Thyroid gland (tissue), 4 donors: ENCODE measurements around the gene ZNF835. TPM values are rescaled to one million over a fixed set of nuclear protein-coding genes. Genes with fewer than 3 reads are reported as not detected.

ENCODE experiments used
- DNase-seq, 2 donors: peaks; one replicate each; pipeline ENCODE4 v3.0.0-alpha.2; 2019
- H3K27ac ChIP-seq, 3 donors: fragments of 200-600 bp; sonication (generic); 1 replicate in 2 of 3; 2 replicates in 1 of 3; pipeline ENCODE4 v1.5.1; 2016 to 2019; ENCODE audit warnings: mild to moderate bottlenecking in 1 of 3, moderate library complexity in 1 of 3
- H3K27me3 ChIP-seq: fragments of 200-600 bp; sonication (generic); one replicate; pipeline ENCODE4 v1.5.1; 2019
- H3K36me3 ChIP-seq, 2 donors: fragments of 200-600 bp; sonication (generic); one replicate each; pipeline ENCODE4 v1.5.1; 2016 to 2019
- H3K4me1 ChIP-seq, 2 donors: fragments of 200-600 bp; sonication (generic); one replicate each; pipeline ENCODE4 v1.5.1; 2017 to 2019
- H3K4me3 ChIP-seq, 3 donors: fragments of 200-600 bp; sonication (generic); replicated peaks in 1 of 3; 1 replicate in 2 of 3; 2 replicates in 1 of 3; pipeline ENCODE4 v1.5.1; 2016; ENCODE audit warnings: mild to moderate bottlenecking in 1 of 3
- H3K9me3 ChIP-seq: fragments of 200-600 bp; sonication (generic); one replicate; pipeline ENCODE4 v1.5.1; 2017
- POLR2A ChIP-seq, 2 donors: fragments of 450-650 bp; IDR thresholded peaks; one replicate each; pipeline ENCODE4 v1.6.1; 2017; ENCODE audit warnings: antibody characterized with exemption in 2 of 2, mild to moderate bottlenecking in 2 of 2, moderate library complexity in 1 of 2
- WGBS, 2 donors: methylation state at CpG; one replicate each; pipeline ENCODE4 v1.1.5; 2017; 5-methylcytosine and 5-hydroxymethylcytosine counted together
- intact Hi-C: fragments of 100-400 bp; cut with DNase I; formaldehyde crosslinking; loops from one replicate; pipeline ENCODE4 v1.15.1; 2023
- total RNA-seq, 4 donors: library from RNA; depleted of rRNA; stranded (reverse); fragments of >200 nt; gene quantifications; one replicate each; pipeline ENCODE4 v1.2.3, GENCODE V29; 2016
- TF ChIP-seq, protein P1 (sequence below), 6 experiments: fragments of 200-600 bp in 3 of 6; fragments of 450-650 bp in 3 of 6; sonication (generic) in 3 of 6; IDR thresholded peaks; one replicate each; pipeline ENCODE4 v1.5.1; 2016 to 2019; ENCODE audit warnings: antibody characterized with exemption in 6 of 6, mild to moderate bottlenecking in 2 of 6, inconsistent platforms in 1 of 6, moderate library complexity in 1 of 6

Gene ZNF835
- total RNA-seq, 4 donors from 2014 or later = 6.8 to 12.3 (median 8.7) TPM

- intact Hi-C loops = no loop called here
- no peak overlapping the region for H3K4me3 ChIP-seq
- no peaks in the 10 kb centered on the region for H3K9me3 ChIP-seq
- TF ChIP-seq, protein P1, sequence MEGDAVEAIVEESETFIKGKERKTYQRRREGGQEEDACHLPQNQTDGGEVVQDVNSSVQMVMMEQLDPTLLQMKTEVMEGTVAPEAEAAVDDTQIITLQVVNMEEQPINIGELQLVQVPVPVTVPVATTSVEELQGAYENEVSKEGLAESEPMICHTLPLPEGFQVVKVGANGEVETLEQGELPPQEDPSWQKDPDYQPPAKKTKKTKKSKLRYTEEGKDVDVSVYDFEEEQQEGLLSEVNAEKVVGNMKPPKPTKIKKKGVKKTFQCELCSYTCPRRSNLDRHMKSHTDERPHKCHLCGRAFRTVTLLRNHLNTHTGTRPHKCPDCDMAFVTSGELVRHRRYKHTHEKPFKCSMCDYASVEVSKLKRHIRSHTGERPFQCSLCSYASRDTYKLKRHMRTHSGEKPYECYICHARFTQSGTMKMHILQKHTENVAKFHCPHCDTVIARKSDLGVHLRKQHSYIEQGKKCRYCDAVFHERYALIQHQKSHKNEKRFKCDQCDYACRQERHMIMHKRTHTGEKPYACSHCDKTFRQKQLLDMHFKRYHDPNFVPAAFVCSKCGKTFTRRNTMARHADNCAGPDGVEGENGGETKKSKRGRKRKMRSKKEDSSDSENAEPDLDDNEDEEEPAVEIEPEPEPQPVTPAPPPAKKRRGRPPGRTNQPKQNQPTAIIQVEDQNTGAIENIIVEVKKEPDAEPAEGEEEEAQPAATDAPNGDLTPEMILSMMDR (IDR thresholded peaks at IDR 0.05) = no peak
- no peak for TF ChIP-seq POLR2A (IDR thresholded peaks at IDR 0.05)
- no peak for DNase-seq
- WGBS, 2 donors = 72 to 78% methylated on average over 3 of the region's 3 CpGs
- H3K4me1 ChIP-seq = no peaks in the 10 kb centered on the region
- H3K27me3 ChIP-seq = no peaks in the 10 kb centered on the region
- no peaks in the 10 kb centered on the region for H3K36me3 ChIP-seq
- H3K27ac ChIP-seq = no peak overlapping the region
Observed at GRCh38 chr19:56654151-56654550, 17.4 kb downstream of the ZNF835 start.

GRCh38 chr19:56643460-56643955 is 28.0 kb downstream of the ZNF835 start:
- no peak for DNase-seq
- no peak overlapping the region for H3K4me3 ChIP-seq
- TF ChIP-seq, protein P1 (IDR thresholded peaks at IDR 0.05) = no peak
- TF ChIP-seq POLR2A (IDR thresholded peaks at IDR 0.05) = no peak
- H3K9me3 ChIP-seq = no peaks in the 10 kb centered on the region
- 13% methylated on average over 7 to 12 of the region's 25 CpGs for WGBS, 2 donors
- no peaks in the 10 kb centered on the region for H3K36me3 ChIP-seq
- H3K27ac ChIP-seq = no peak overlapping the region
- intact Hi-C loops = no loop called here
- no peaks in the 10 kb centered on the region for H3K4me1 ChIP-seq
- peaks cover 12% of the 10 kb centered on the region for H3K27me3 ChIP-seq

- Histone ChIP-seq H3K36me3 (no peaks in the 10 kb centered on the region), H3K9me3 (no peaks in the 10 kb centered on the region), H3K27me3 (peaks cover 12% of the 10 kb centered on the region), H3K4me1 (no peaks in the 10 kb centered on the region), H3K27ac (no peak within 1 kb of the TSS), H3K4me3 (no peak within 1 kb of the TSS)
- no peak for DNase-seq
- WGBS, 2 donors = 18 to 19% methylated on average over 12 to 37 of the region's 60 CpGs
- TF ChIP-seq, protein P1 (IDR thresholded peaks at IDR 0.05) = no peak
- no peak for TF ChIP-seq POLR2A (IDR thresholded peaks at IDR 0.05)
- intact Hi-C loops = no loop called here
Observed at GRCh38 chr19:56642711-56643459, 28.7 kb downstream of the ZNF835 start, which contains the start of gene SMIM17. SMIM17 (plus strand) TSS chr19:56643159; CDS start chr19:56645668, 2,509 bp downstream.

DNA sequence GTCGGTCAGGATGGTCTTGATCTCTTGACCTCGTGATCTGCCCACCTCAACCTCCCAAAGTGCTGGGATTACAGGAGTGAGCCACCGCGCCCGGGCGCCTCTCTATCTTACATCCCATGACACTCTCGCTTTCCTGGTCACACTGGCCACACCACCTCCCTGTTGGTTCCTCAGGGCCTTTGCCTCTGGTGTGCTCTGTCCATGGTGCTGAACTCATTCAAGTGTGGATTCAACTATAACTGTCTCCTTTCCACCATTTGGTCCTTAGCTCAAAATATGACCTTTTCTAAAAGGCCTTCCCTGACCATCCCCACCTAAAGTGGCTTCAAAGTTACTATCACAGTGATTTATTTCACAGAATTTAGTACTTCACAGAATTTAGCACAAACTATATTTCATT is 32.3 kb downstream of the ZNF835 start:
- peak in 1 of 2 donors; percentile 6 for DNase-seq
- Histone ChIP-seq H3K9me3 (no peaks in the 10 kb centered on the region), H3K27me3 (peaks cover 12% of the 10 kb centered on the region), H3K27ac (no peak overlapping the region), H3K36me3 (no peaks in the 10 kb centered on the region), H3K4me1 (no peaks in the 10 kb centered on the region), H3K4me3 (no peak overlapping the region)
- intact Hi-C loops = no loop called here
- WGBS, 2 donors = 30 to 39% methylated on average over 7 of the region's 7 CpGs
- TF ChIP-seq, protein P1 (IDR thresholded peaks at IDR 0.05) = no peak
- no peak for TF ChIP-seq POLR2A (IDR thresholded peaks at IDR 0.05)

DNA sequence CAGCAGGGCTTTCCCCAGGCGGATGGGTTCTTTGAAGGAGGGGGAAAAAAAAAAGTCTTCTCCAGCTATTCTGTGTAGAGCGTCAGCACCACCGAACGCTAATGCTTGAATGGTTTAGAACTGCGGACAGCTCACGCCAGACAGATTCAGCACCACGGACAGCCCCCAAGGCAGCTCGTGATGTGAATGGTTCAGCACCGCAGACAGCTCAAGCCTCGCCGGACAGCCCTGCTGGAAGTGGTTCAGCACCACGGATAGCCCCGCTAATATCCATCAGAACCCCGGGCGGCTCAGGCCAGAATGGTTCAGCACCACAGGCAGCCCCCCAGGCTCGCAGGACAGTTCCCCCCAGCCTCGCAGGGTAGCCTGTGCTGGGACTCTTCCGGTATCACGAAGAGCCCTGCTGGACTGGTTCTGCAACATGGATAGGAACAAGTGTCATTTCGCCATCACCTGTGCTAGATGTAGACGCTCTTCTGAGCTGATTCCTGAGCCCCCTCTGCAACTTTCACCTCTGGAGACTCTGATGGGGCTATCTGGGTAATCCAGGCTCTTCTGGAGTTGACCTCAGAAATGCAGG is 33.5 kb downstream of the ZNF835 start:
- DNase-seq = peak; percentile 84 to 90
- H3K27ac ChIP-seq = no peak overlapping the region
- TF ChIP-seq, protein P1 (IDR thresholded peaks at IDR 0.05) = no peak
- TF ChIP-seq POLR2A (IDR thresholded peaks at IDR 0.05) = no peak
- H3K36me3 ChIP-seq = no peaks in the 10 kb centered on the region
- no peaks in the 10 kb centered on the region for H3K4me1 ChIP-seq
- intact Hi-C loops = no loop called here
- no peak overlapping the region for H3K4me3 ChIP-seq
- WGBS, 2 donors = 8 to 13% methylated on average over 10 to 20 of the region's 21 CpGs
- no peaks in the 10 kb centered on the region for H3K9me3 ChIP-seq
- peaks cover 8% of the 10 kb centered on the region for H3K27me3 ChIP-seq
